CD4-positive, alpha-beta T cell treated with Interleukin-1 beta for 1 hour (primary cell): ENCODE measurements around the gene ARSA.

ENCODE experiments used
- DNase-seq, 2 donors: peaks; one replicate each; pipeline ENCODE4 v3.0.0-alpha.2; 2020 to 2022

ARSA gene

GRCh38 chr22:50576806-50577696 is 50.9 kb downstream of the ARSA start:
- peak in 1 of 2 donors; percentile 29 for DNase-seq

- no peak for DNase-seq
Measured at GRCh38 chr22:50576070-50576469, 51.9 kb downstream of the ARSA start.

GRCh38 chr22:50575426-50575941 is 52.5 kb downstream of the ARSA start:
- DNase-seq: no peak
